Common myeloid progenitor, CD34-positive (primary cell): ENCODE results near the gene ITPKB.

ENCODE experiments used
- CTCF ChIA-PET: fragments of 350-600 bp; sonication (Branson Sonifier 250); formaldehyde crosslinking; loops from one replicate; lab custom pipeline; 2021; ENCODE audit warnings: antibody characterized with exemption; lab: Charles Lee
- POLR2A ChIA-PET: fragments of 350-600 bp; sonication (Branson Sonifier 250); formaldehyde crosslinking; loops from one replicate; lab custom pipeline; 2021; ENCODE audit warnings: antibody characterized with exemption; lab: Charles Lee
- DNase-seq, 3 donors: peaks; one replicate each; pipeline versions ENCODE4 v3.0.0 to v3.0.0-alpha.2; 2013
- H3K27ac ChIP-seq, 2 experiments: 1 replicate in 1 of 2; 2 replicates in 1 of 2; pipeline ENCODE4 v1.7.0; 2013; ENCODE audit warnings: inconsistent platforms in 2 of 2, low read length in 2 of 2, mild to moderate bottlenecking in 2 of 2, low read depth in 1 of 2, moderate library complexity in 1 of 2; ENCODE audit not compliant: severe bottlenecking in 2 of 2, insufficient read depth in 1 of 2, poor library complexity in 1 of 2
- H3K27me3 ChIP-seq, 5 experiments: replicated peaks in 2 of 5; 1 replicate in 3 of 5; 2 replicates in 2 of 5; pipeline versions ENCODE4 v1.6.1 to v1.7.0; 2013; ENCODE audit warnings: low read length in 4 of 5, mild to moderate bottlenecking in 2 of 5, moderate library complexity in 2 of 5, inconsistent platforms in 1 of 5; ENCODE audit not compliant: insufficient read depth in 5 of 5, control insufficient read depth in 4 of 5
- H3K36me3 ChIP-seq, 4 experiments: 1 replicate in 2 of 4; 2 replicates in 2 of 4; pipeline versions ENCODE4 v1.6.1 to v1.7.0; 2013; ENCODE audit warnings: low read length in 3 of 4, control low read depth in 1 of 4, mild to moderate bottlenecking in 1 of 4; ENCODE audit not compliant: control insufficient read depth in 4 of 4, insufficient read depth in 4 of 4
- H3K4me1 ChIP-seq, 4 experiments: 1 replicate in 3 of 4; 2 replicates in 1 of 4; pipeline versions ENCODE4 v1.6.1 to v1.7.1; 2013; ENCODE audit warnings: low read length in 3 of 4, mild to moderate bottlenecking in 3 of 4, control low read depth in 1 of 4, inconsistent platforms in 1 of 4, moderate library complexity in 1 of 4; ENCODE audit not compliant: control insufficient read depth in 4 of 4, insufficient read depth in 4 of 4; ENCODE audit errors: control extremely low read depth in 1 of 4
- H3K4me3 ChIP-seq, 7 experiments: 1 replicate in 4 of 7; 2 replicates in 3 of 7; pipeline versions ENCODE4 v1.5.1 to v1.7.0; 2013; ENCODE audit warnings: mild to moderate bottlenecking in 7 of 7, low read length in 6 of 7, moderate library complexity in 6 of 7, inconsistent platforms in 2 of 7, low read depth in 2 of 7, control low read depth in 1 of 7; ENCODE audit not compliant: insufficient read depth in 4 of 7, control insufficient read depth in 1 of 7; ENCODE audit errors: extremely low read depth in 1 of 7
- H3K9me3 ChIP-seq, 5 experiments: 1 replicate in 4 of 5; 2 replicates in 1 of 5; pipeline versions ENCODE4 v1.6.1 to v1.7.1; 2013; ENCODE audit warnings: low read length in 4 of 5, mild to moderate bottlenecking in 2 of 5, inconsistent platforms in 1 of 5, low read depth in 1 of 5, moderate library complexity in 1 of 5; ENCODE audit not compliant: control insufficient read depth in 4 of 5, insufficient read depth in 2 of 5; ENCODE audit errors: control extremely low read depth in 1 of 5
- WGBS: methylation state at CpG from one replicate; pipeline ENCODE4 v1.1.5; 2013; ENCODE audit not compliant: insufficient coverage; 5-methylcytosine and 5-hydroxymethylcytosine counted together

ITPKB gene

DNA sequence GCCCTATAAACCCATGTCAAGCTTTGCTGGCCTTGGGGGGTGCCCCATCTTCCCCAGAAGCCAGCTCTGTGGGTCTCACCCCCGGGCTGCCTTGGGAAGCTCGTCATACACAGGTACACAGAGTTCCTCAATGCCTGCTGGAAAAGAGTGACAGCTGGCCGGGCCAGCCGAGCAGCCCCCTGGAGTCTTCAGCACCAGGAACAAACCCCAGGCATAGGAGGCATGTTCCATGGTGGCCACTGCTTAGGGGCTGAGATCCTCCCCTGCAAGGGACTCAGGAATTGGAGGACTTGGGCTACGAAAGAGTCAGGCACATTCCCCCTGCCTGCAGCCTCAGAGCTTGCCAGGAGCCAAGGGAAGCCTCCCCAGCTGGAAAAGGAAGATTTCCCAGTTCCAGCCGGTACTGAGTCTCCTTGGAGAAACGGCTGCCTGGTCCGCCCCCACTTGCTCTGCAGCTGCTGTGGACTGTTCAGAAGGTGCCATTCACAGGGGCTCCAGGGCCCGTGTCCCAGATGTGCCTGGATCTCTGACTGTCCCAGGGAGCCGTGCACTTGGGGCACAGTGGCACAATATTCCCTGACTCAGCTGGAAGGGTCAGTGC lies 101.0 kb downstream of the ITPKB start:
- peaks cover 3 to 37% (median 35%) of the 10 kb centered on the region in 4 experiments for H3K4me1 ChIP-seq
- H3K27me3 ChIP-seq: no peaks in the 10 kb centered on the region
- no peak overlapping the region for H3K27ac ChIP-seq
- POLR2A ChIA-PET: interaction anchor here (0.6 kb wide), 1 partner anchor 309 kb away, joined by 3 read pairs; no protein-coding TSS in a partner anchor
- 96% methylated on average over 10 of the region's 10 CpGs for WGBS
- H3K9me3 ChIP-seq: no peaks in the 10 kb centered on the region
- CTCF ChIA-PET: interaction anchor here (0.7 to 13.8 kb wide), 5 partner anchors 11 to 189 kb away, joined by 3 to 213 read pairs (median 7); no protein-coding TSS in a partner anchor
- peaks cover 10 to 78% (median 57%) of the 10 kb centered on the region in 4 experiments for H3K36me3 ChIP-seq
- no peak overlapping the region for H3K4me3 ChIP-seq
- no peak for DNase-seq

GRCh38 chr1:226637147-226637935 lies 101.7 kb downstream of the ITPKB start:
- Histone ChIP-seq H3K36me3 (peaks cover 10 to 81% (median 60%) of the 10 kb centered on the region in 4 experiments), H3K27ac (no peak overlapping the region), H3K4me1 (peaks cover 3 to 35% (median 27%) of the 10 kb centered on the region in 4 experiments), H3K9me3 (no peaks in the 10 kb centered on the region), H3K4me3 (no peak overlapping the region), H3K27me3 (no peaks in the 10 kb centered on the region)
- ChIA-PET POLR2A (interaction anchor here (0.6 kb wide), 1 partner anchor 45 kb away, joined by 3 read pairs; no protein-coding TSS in a partner anchor), CTCF (interaction anchor here (1.9 to 13.8 kb wide), 3 partner anchors 10 to 190 kb away, joined by 7 to 213 read pairs (median 106); no protein-coding TSS in a partner anchor)
- no peak for DNase-seq
- WGBS: 95% methylated on average over 29 of the region's 29 CpGs

DNA sequence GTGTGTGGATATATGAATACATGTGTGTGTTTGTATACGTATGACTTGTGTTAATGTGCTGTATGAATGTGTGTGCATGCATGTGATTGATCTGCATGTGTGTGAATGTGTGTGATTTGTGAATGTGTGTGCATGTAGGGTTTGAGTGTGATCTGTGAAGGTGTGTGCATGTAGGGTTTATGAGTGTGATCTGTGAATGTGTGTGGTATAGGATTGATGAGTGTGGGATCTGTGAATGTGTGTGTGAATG lies 102.3 kb downstream of the ITPKB start:
- Histone ChIP-seq H3K9me3 (no peaks in the 10 kb centered on the region), H3K36me3 (peaks cover 10 to 83% (median 57%) of the 10 kb centered on the region in 4 experiments), H3K27ac (no peak overlapping the region), H3K4me3 (no peak overlapping the region), H3K4me1 (peaks cover 3 to 29% (median 24%) of the 10 kb centered on the region in 4 experiments), H3K27me3 (no peaks in the 10 kb centered on the region)
- ChIA-PET CTCF (interaction anchor here (1.9 to 13.8 kb wide), 4 partner anchors 10 to 191 kb away, joined by 7 to 213 read pairs (median 59); no protein-coding TSS in a partner anchor), POLR2A (interaction anchor here (0.6 kb wide), 1 partner anchor 46 kb away, joined by 3 read pairs; no protein-coding TSS in a partner anchor)
- 100% methylated on average over 1 of the region's 1 CpG for WGBS
- DNase-seq: no peak

- WGBS: 81% methylated on average over 9 of the region's 11 CpGs
- CTCF ChIA-PET: interaction anchor here (0.8 to 13.8 kb wide), 10 partner anchors 8 to 192 kb away, joined by 3 to 213 read pairs (median 10); partner anchors contain the start of gene ITPKB
- H3K36me3 ChIP-seq: peaks cover 10 to 75% (median 48%) of the 10 kb centered on the region in 4 experiments
- H3K9me3 ChIP-seq: no peaks in the 10 kb centered on the region
- DNase-seq: no peak
- no peaks in the 10 kb centered on the region for H3K27me3 ChIP-seq
- peaks cover 3 to 28% (median 22%) of the 10 kb centered on the region in 4 experiments for H3K4me1 ChIP-seq
- POLR2A ChIA-PET: interaction anchor here (1.4 kb wide), 1 partner anchor 192 kb away, joined by 4 read pairs; no protein-coding TSS in a partner anchor
- H3K27ac ChIP-seq: no peak overlapping the region
- H3K4me3 ChIP-seq: no peak overlapping the region
Measured at GRCh38 chr1:226635456-226635941, 103.6 kb downstream of the ITPKB start.

DNA sequence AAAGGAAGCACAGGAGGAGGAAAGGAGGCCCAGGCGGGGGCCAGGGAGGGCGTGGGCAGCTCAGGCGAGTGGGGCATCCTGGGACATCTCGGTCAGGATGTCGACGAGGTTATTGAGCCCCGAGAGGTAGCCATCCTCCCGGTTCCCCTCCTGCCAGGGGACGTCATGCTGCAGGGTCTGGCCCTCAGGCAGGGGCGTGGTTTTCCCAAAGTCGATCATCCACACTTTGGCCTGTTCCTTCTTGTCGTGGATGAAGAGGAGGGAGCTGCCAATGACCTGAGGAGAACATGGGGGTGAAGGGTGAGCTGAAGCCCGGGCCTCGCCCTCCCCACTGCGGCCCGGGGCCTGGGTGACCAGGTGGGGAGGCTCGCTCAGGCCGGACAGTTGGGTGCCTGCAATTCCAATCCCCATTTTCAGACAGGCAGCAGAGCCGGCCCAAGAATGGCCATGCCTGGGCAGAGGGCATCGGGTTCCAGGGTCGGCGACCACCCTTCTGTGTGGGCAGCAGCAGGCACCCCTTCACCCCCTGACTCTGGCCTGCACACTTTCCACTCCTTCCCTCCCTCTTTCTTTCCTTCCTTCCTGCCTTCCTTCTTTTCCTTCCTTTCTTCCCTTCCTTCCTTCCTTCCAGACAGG lies 104.4 kb downstream of the ITPKB start:
- H3K4me3 ChIP-seq: no peak overlapping the region
- H3K27me3 ChIP-seq: no peaks in the 10 kb centered on the region
- H3K9me3 ChIP-seq: no peaks in the 10 kb centered on the region
- ChIA-PET CTCF (interaction anchor here (0.8 to 13.8 kb wide), 19 partner anchors 8 to 259 kb away, joined by 3 to 213 read pairs (median 5); partner anchors contain the start of gene ITPKB), POLR2A (interaction anchor here (1.4 kb wide), 1 partner anchor 193 kb away, joined by 4 read pairs; no protein-coding TSS in a partner anchor)
- no peak overlapping the region for H3K27ac ChIP-seq
- H3K4me1 ChIP-seq: peaks cover 3 to 28% (median 22%) of the 10 kb centered on the region in 4 experiments
- 100% methylated on average over 16 of the region's 22 CpGs for WGBS
- DNase-seq: no peak
- peaks cover 10 to 68% (median 44%) of the 10 kb centered on the region in 4 experiments for H3K36me3 ChIP-seq

DNA sequence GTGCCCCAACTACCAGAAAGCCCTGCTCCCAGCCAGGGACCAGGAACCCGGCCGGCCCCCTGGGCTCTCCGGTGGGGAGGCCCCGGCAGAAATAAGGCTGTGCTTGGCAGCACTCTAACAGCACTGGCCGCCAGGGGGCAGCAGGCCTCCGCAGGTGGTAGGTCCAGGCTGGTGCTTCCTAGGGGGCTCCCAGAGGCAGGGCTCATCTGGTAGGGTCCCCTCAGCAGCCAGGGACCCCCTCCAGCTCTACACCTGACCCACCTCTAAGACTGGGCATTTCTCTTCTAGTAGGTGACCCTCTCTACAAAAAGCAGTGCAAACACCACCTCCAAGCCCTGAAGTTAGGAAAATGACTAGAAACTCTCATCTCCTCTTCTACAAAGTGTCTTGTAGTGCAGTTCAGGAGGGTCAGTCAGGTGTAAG lies 104.9 kb downstream of the ITPKB start:
- 5% methylated on average over 5 of the region's 6 CpGs for WGBS
- Histone ChIP-seq H3K9me3 (no peaks in the 10 kb centered on the region), H3K27me3 (no peaks in the 10 kb centered on the region), H3K27ac (no peak overlapping the region), H3K4me3 (no peak overlapping the region), H3K4me1 (peaks cover 3 to 28% (median 22%) of the 10 kb centered on the region in 4 experiments), H3K36me3 (peaks cover 8 to 62% (median 38%) of the 10 kb centered on the region in 4 experiments)
- POLR2A ChIA-PET: interaction anchor here (1.4 kb wide), 1 partner anchor 194 kb away, joined by 4 read pairs; no protein-coding TSS in a partner anchor
- DNase-seq: peak; percentile 74 to 83 (median 75)
- CTCF ChIA-PET: interaction anchor here (0.7 to 13.8 kb wide), 21 partner anchors 9 to 259 kb away, joined by 3 to 213 read pairs (median 5); partner anchors contain the start of gene ITPKB
